Activated naive CD4-positive, alpha-beta T cell treated with anti-CD3 and anti-CD28 coated beads for 36 hours (primary cell): ENCODE data around the gene LRRN4. TPM values are rescaled to one million over a fixed set of nuclear protein-coding genes. Genes with fewer than 3 reads are reported as not detected.

Source experiments
- CTCF ChIA-PET: fragments of 350-600 bp; sonication (Branson Sonifier 250); formaldehyde crosslinking; loops from one replicate; lab custom pipeline; 2021; ENCODE audit warnings: antibody characterized with exemption; lab: Charles Lee
- DNase-seq: peaks from one replicate; pipeline ENCODE4 v3.0.0-alpha.2; 2020
- H3K27ac Mint-ChIP-seq: one replicate; pipeline ENCODE4 v1.8.0; 2021; ENCODE audit warnings: mild to moderate bottlenecking, mixed read lengths
- H3K27me3 Mint-ChIP-seq: one replicate; pipeline ENCODE4 v1.8.0; 2021; ENCODE audit warnings: low read depth, mixed read lengths
- H3K36me3 Mint-ChIP-seq: one replicate; pipeline ENCODE4 v1.8.0; 2021; ENCODE audit warnings: low read depth, mixed read lengths
- H3K4me1 Mint-ChIP-seq: one replicate; pipeline ENCODE4 v1.8.0; 2021; ENCODE audit warnings: low read depth, mixed read lengths
- H3K4me3 Mint-ChIP-seq: one replicate; pipeline ENCODE4 v1.8.0; 2021; ENCODE audit warnings: mild to moderate bottlenecking, moderate library complexity, mixed read lengths
- H3K9me3 Mint-ChIP-seq: one replicate; pipeline ENCODE4 v1.8.0; 2021; ENCODE audit warnings: mixed read lengths
- intact Hi-C: fragments of 100-400 bp; cut with micrococcal nuclease; formaldehyde crosslinking; loops from one replicate; pipeline ENCODE4 v1.15.1; 2023
- total RNA-seq, 2 experiments: library from RNA; stranded (reverse); gene quantifications; one replicate each; pipeline ENCODE4 v1.2.3, GENCODE V29; 2021

LRRN4 gene
- total RNA-seq, 2 experiments from 2014 or later, result not detected

DNA sequence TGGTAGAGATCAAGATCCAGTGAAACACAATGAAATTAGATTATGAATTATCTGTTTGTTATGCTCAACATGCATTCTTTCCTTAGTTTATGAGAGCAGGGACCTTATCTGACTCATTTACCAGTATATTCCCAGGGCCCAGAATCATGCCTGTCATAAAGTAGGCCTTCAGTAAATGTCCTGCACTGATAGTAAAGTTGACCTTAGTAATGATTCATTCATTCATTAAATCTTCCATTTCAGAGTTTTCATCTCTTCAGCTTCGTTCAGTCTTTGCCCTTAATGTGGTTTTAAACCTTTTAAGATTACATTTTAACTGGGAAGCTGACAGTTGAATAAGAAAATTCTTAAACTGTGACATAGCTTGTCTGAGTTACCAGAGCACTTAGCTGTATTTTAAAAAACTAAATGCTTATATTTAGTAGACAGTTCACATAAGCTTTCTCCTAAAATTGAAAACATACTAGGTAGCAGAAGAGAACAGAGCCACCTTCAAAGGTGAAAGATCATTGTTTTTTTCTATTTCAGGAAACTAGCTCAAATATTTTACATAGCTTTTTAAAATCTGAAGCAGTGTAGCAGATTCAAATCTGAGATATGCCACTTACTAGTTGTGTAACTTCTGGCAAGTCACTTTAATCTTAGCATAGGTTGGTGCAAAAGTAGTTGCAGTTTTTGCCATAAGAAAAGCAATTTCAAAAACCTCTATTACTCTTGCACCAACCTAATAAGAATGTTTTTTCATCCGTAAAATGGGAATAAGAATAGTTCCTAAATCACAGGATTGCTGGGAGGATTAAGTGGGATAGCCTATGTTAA lies 62.0 kb downstream of the LRRN4 start:
- no peak for DNase-seq
- CTCF ChIA-PET, result no interaction called here
- Mint-ChIP-seq H3K27ac (no peak overlapping the region), H3K4me1 (peaks cover 16% of the 10 kb centered on the region), H3K9me3 (no peaks in the 10 kb centered on the region), H3K4me3 (no peak overlapping the region), H3K27me3 (no peaks in the 10 kb centered on the region), H3K36me3 (peaks cover 40% of the 10 kb centered on the region)
- intact Hi-C loops, result no loop called here

DNA sequence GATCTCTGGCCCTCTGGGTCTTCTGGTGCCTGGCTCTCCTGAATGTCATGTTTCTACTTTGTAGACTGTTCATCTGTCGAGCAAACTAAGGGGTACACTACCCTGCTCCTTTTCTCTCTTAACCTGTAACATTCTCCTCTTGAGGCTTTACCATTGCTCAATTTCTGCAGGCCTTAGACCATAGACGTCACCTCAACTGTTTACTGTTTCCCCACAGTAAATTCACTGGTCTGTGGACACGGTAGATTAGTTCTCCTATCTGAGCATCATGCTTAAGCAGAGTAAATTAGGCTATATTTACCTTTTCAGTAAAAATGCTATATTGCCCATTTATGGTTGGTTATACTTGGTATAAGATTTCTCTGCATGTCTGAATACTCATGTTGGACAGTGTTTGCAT lies 62.9 kb downstream of the LRRN4 start:
- H3K36me3 Mint-ChIP-seq, result peaks cover 40% of the 10 kb centered on the region
- H3K27me3 Mint-ChIP-seq, result no peaks in the 10 kb centered on the region
- DNase-seq, result no peak
- no peak overlapping the region for H3K4me3 Mint-ChIP-seq
- H3K27ac Mint-ChIP-seq, result no peak overlapping the region
- peaks cover 11% of the 10 kb centered on the region for H3K4me1 Mint-ChIP-seq
- CTCF ChIA-PET, result no interaction called here
- no peaks in the 10 kb centered on the region for H3K9me3 Mint-ChIP-seq
- intact Hi-C loops, result no loop called here

Other genes with a start within 250 kb of the LRRN4 start
- gene CHGB, start 142.6 kb downstream of the LRRN4 start, total RNA-seq, result not detected
- gene TRMT6, start 103.5 kb downstream of the LRRN4 start, total RNA-seq, result 10 to 100 TPM; 11.5 to 11.8 TPM
- 10 to 100 TPM; 49.6 to 50.3 TPM for gene MCM8, start 103.4 kb downstream of the LRRN4 start, total RNA-seq
- 10 to 100 TPM; 30.3 to 32.4 TPM for gene CRLS1, start 47.9 kb downstream of the LRRN4 start, total RNA-seq
- under 1 TPM; 0.12 to 0.14 TPM for gene FERMT1, start 69.0 kb upstream of the LRRN4 start, total RNA-seq